ENCODE measurements around the gene SAMD11. TPM values are rescaled to one million over a fixed set of nuclear protein-coding genes. Genes with fewer than 3 reads are reported as not detected.
A peak's percentile ranks its signal among the peaks of the same experiment; 100 is the strongest.
"Not testable (repeated sequence)": the region's sequence is repeated elsewhere in the genome, so short reads cannot be mapped to it uniquely, and the experiment has no call there.

SAMD11 gene, protein sequence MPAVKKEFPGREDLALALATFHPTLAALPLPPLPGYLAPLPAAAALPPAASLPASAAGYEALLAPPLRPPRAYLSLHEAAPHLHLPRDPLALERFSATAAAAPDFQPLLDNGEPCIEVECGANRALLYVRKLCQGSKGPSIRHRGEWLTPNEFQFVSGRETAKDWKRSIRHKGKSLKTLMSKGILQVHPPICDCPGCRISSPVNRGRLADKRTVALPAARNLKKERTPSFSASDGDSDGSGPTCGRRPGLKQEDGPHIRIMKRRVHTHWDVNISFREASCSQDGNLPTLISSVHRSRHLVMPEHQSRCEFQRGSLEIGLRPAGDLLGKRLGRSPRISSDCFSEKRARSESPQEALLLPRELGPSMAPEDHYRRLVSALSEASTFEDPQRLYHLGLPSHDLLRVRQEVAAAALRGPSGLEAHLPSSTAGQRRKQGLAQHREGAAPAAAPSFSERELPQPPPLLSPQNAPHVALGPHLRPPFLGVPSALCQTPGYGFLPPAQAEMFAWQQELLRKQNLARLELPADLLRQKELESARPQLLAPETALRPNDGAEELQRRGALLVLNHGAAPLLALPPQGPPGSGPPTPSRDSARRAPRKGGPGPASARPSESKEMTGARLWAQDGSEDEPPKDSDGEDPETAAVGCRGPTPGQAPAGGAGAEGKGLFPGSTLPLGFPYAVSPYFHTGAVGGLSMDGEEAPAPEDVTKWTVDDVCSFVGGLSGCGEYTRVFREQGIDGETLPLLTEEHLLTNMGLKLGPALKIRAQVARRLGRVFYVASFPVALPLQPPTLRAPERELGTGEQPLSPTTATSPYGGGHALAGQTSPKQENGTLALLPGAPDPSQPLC
- 10 to 100 TPM in 3 of 8 experiments, 1 to 10 TPM in 4, under 1 TPM in 1; 0.29 to 30.4 (median 3.2) TPM for total RNA-seq

DNA sequence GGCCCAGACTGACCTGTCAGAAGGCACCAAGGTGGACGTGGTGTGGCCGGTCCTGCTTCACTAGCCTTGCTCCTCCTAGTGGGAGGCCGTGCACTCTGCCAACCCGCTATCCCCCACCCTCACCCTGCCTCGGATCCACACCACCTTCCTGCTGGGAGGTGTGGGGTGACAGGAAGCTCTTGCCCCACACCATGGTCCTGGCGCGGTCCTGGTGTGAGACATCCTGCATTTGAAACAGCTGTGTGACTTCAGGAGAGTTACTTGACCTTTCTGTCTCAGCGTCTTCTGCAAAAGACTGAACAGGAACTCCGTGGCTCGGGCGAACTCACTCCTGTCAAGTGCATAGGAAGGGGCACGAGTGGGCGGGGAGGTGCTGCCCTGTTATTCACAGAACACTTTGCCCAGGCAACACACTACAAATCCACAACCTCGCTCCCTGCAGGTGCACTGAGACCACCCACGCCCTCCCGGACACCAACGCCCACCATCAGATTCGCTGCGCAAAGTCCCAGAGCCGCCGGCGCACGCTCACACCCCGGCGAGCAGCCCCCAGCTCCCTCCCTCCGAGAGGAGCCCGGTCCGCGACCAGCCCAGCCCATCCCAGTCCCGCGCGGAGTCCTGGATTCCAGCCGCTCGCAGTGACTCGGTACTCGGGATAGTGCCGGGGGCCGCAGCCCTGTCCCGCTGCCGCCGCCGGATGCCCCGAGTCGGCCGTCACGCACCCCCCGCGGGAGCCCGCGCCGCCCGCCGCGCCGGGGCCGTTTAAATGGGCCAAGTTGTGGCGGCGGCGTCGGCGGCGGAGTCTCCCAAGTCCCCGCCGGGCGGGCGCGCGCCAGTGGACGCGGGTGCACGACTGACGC, at the start of gene SAMD11:
SAMD11 (plus strand) TSS at position 793 of the 860 bp plus-strand sequence. CDS start 509 bp downstream, outside the sequence.
- H3K27ac ChIP-seq = no peak within 1 kb of the TSS
- in situ Hi-C loops (cut with MboI; ENCODE audit: low pct_unique_long_range_greater_than_20kb in 2 of 9, low sequenced_read_pairs in 9 of 9, unreplicated experiment in 9 of 9) = no loop called here
- H3K4me3 ChIP-seq = peak within 1 kb of the TSS; percentile 26 to 59 (median 42)
- peak; percentile 6 to 60 (median 52) for ATAC-seq (replicated peaks in 6 of 8)
- WGBS, 10 experiments = 3 to 40% (median 11%) methylated on average over 1 to 53 of the region's 72 CpGs; no CpG with 5 or more reads in 4 of the 10 experiments
- peaks cover 60 to 63% of the 10 kb centered on the region in 2 donors for H3K4me1 ChIP-seq (replicated peaks in 1 of 2)

DNA sequence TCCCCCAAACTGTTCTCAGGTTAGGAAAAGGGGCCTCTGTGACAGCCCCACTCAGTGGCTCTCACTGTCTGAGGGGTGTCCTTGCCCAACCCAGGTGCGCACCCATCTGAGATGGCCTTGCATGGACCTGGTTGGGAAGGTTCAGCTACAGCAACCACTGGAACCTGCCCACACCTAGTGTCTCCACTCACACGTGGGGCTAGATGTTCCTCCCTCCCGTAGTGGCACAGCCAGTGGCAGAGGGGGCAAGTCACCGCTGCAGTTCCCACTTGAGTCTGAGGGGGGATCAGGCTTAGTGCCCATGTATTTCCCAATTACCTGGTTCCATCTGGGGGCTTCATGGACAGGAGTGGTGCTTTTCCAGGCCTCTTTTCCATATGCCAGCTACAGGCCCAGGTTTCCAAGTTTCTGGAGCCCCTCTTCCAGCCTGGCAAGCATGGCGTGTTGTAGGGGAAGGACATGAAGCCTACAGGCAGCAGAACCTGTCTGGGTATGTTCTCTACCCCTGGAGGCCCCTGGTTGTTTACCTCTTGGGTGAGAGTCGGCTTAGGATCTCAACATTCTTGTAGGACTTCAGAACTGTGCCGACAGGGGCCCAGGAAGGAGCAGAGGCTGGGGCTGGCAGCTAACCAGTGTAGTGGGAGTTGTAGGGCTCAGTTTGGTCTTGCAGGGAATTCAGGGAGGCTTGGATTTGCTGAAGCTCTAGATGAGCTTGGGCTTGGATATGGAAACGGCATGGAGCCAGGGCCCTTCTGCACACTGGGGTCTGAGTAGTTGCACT, 47.1 kb upstream of the SAMD11 start:
- in situ Hi-C loops (cut with MboI; ENCODE audit: low pct_unique_long_range_greater_than_20kb in 2 of 9, low sequenced_read_pairs in 9 of 9, unreplicated experiment in 9 of 9); H3K4me3 ChIP-seq; H3K27ac ChIP-seq; H3K4me1 ChIP-seq (replicated peaks in 1 of 2); ATAC-seq (replicated peaks in 6 of 8): not testable (repeated sequence)
- WGBS, 10 experiments = 33 to 80% (median 55%) methylated on average over 1 to 6 of the region's 8 CpGs; no CpG with 5 or more reads in 4 of the 10 experiments

DNA sequence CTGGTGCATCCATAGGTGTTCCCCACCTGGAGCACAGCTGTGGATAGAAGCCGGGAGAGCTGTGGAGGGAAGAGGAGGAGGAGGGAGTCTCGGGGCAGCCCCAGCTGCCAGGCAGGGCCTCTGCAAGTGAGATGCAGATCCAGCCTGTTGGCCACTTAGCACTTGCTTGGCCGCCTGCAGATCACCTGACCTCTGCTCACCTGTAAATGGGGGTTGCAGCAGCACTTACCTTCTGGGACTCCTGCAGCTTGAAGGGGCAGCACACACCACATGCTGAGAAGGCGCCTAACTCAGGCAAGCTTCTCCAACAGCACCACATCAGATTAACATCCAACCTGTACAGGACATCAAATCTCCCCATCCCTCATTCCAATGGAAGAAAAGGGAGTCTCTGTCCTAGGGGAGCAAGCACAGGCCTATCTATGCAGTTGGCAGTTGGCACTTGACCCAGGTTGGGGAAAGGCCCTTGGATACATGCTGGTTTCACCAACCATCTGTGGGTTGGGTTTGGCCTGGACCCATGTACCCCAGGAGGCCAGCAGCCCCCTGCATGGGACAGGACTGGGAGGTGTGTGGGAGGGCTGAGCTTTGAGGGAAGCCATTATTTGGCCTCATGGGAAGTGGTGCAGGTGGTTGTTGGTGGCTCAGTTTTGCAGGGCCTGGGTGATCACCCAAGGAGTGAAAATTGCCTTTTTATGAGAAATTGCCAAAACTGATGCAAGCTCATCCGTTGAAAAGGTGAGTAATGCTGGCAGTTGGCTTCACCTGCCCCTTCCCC, 46.3 kb upstream of the SAMD11 start:
- whole genome bisulfite sequencing, 10 experiments = 37 to 75% (median 49%) methylated on average over 1 to 4 of the region's 5 CpGs; no CpG with 5 or more reads in 4 of the 10 experiments
- H3K27ac ChIP-seq; ATAC-seq (replicated peaks in 6 of 8); H3K4me1 ChIP-seq (replicated peaks in 1 of 2); in situ Hi-C loops (cut with MboI; ENCODE audit: low pct_unique_long_range_greater_than_20kb in 2 of 9, low sequenced_read_pairs in 9 of 9, unreplicated experiment in 9 of 9); H3K4me3 ChIP-seq: not testable (repeated sequence)

DNA sequence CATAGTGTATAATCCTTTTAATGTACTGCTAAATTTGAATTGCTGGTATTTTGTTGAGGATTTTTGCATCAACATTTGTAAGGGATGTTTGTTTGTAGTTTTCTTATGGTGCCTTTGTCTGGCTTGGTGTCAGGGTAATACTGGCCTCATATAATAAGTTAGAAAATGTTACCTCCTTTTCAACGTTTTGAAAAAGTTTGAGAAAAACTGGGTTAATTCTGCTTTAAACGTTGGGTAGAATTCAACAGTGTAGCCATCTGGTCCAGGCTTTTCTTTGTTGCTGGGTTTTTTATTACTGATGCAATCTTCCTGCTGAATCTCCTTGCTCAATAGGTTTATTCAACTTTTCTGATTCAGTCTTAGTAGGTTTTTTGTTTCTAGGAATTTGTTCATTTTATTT, 43.2 kb upstream of the SAMD11 start:
- WGBS, 10 experiments = 0 to 35% (median 12%) methylated on average over 2 of the region's 2 CpGs; no CpG with 5 or more reads in 1 of the 10 experiments
- ATAC-seq (replicated peaks in 6 of 8); H3K4me1 ChIP-seq (replicated peaks in 1 of 2); in situ Hi-C loops (cut with MboI; ENCODE audit: low pct_unique_long_range_greater_than_20kb in 2 of 9, low sequenced_read_pairs in 9 of 9, unreplicated experiment in 9 of 9); H3K4me3 ChIP-seq; H3K27ac ChIP-seq: not testable (repeated sequence)

DNA sequence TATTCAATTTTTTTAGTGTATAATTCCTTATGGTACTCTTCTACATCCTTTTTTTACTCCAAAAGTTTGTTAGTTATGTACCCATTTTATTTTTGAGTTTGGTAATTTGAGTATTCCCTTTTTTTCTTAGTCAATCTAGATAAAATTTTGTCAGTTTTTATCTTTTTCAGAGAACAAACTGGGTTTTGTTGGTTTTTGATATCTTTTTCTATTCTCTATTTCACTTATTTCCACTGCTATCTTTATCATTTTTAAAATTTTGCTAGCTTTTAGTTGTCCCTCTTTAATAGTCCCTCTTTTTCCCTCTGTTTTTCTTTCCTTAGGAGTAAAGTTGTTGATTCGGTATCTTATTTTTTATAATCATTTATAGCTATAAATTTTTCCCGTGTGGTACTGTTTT, 42.8 kb upstream of the SAMD11 start:
- H3K4me3 ChIP-seq; H3K4me1 ChIP-seq (replicated peaks in 1 of 2); H3K27ac ChIP-seq; in situ Hi-C loops (cut with MboI; ENCODE audit: low pct_unique_long_range_greater_than_20kb in 2 of 9, low sequenced_read_pairs in 9 of 9, unreplicated experiment in 9 of 9); ATAC-seq (replicated peaks in 6 of 8): not testable (repeated sequence)
- WGBS, 10 experiments = 33 to 75% (median 64%) methylated on average over 2 of the region's 2 CpGs

DNA sequence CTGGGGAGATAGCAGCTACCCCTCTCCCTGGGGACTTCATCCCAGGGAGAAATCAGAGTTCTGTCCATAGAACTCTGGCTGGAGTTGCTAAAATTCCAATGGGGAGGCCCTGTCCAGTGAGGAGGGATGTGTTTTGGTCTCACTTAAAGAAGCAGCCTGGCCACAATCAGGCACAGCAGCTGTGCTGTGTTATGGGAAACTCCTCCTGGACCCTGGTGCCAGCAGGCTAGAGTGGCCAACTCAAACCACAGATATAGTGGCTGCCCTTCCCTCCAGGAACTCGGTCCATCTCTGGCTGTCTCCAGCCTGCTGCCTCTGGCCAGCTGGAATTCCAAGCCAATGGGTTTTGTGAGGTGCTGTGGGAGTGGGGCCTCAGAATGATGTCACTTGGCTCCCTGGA, 37.4 kb upstream of the SAMD11 start:
- Histone ChIP-seq H3K27ac (no peak overlapping the region), H3K4me3 (no peak overlapping the region), H3K4me1 (replicated peaks in 1 of 2) (no peaks in the 10 kb centered on the region)
- in situ Hi-C loops (cut with MboI; ENCODE audit: low pct_unique_long_range_greater_than_20kb in 2 of 9, low sequenced_read_pairs in 9 of 9, unreplicated experiment in 9 of 9) = no loop called here
- 20% methylated on average over 1 of the region's 1 CpG; no CpG with 5 or more reads in 9 of the 10 experiments for WGBS, 10 experiments
- ATAC-seq (replicated peaks in 6 of 8) = no peak

DNA sequence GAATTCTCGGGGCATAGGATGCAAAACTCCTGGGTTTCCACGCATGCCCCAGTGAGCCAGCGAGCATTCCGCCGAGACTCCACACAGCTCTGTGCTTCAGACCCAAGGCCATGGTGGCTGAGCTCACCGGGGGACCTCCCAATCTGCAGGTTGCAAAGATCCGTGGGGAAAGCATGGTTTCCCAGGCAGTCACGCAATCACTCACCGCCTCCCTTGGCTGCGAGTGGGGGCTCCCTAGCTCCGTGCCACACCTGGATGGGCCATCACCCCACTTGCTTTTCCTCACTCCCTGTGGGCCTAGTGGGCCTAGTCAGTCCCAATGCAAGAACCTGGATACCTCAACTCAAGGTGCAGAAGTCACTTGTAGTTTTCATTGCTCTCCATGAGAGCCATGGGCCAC, 37.0 kb upstream of the SAMD11 start:
- Histone ChIP-seq H3K27ac (no peak overlapping the region), H3K4me1 (replicated peaks in 1 of 2) (no peaks in the 10 kb centered on the region), H3K4me3 (no peak overlapping the region)
- in situ Hi-C loops (cut with MboI; ENCODE audit: low pct_unique_long_range_greater_than_20kb in 2 of 9, low sequenced_read_pairs in 9 of 9, unreplicated experiment in 9 of 9) = no loop called here
- no peak for ATAC-seq (replicated peaks in 6 of 8)
- WGBS, 10 experiments = 73 to 93% (median 80%) methylated on average over 1 to 8 of the region's 11 CpGs; no CpG with 5 or more reads in 5 of the 10 experiments

DNA sequence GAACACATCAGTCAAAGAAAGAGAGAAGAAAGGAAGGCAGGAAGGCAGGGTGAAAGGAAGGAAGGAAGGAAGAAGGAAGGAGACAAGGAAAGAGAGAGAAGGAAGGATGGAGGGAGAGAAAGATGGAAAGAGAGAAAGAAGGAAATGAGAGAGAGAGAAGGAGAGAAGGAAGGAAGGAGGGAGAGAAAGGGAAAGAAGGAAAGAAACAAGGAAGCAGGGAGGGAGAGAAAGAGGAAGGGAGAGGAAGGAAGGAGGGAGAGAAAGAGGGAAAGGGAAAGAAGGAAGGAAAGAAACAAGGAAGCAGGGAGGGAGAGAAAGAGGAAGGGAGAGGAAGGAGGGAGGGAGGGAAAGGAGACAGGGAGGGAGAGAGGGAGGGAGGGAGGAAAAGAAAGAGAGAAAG, 35.4 kb upstream of the SAMD11 start:
- Histone ChIP-seq H3K27ac (no peak overlapping the region), H3K4me3 (no peak overlapping the region), H3K4me1 (replicated peaks in 1 of 2) (no peaks in the 10 kb centered on the region)
- no peak for ATAC-seq (replicated peaks in 6 of 8)
- in situ Hi-C loops (cut with MboI; ENCODE audit: low pct_unique_long_range_greater_than_20kb in 2 of 9, low sequenced_read_pairs in 9 of 9, unreplicated experiment in 9 of 9) = no loop called here

DNA sequence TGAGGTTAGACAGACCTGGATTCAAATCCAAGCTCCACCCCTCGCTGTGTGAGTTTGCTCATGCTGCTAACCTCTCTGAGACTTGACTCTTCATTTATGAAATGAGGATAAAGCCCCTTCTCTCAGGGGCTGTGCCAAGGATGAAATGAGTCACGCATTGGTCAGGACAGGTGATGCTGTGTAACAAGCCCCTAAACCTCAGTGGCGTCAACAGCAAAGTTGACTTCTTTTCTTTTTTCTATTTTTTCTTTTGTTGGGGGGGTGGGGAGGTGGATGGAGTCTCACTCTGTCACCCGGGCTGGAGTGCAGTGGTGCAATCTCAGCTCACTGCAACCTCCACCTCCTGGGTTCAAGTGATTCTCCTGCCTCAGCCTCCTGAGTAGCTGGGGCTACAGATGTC, 33.9 kb upstream of the SAMD11 start:
- H3K4me3 ChIP-seq; in situ Hi-C loops (cut with MboI; ENCODE audit: low pct_unique_long_range_greater_than_20kb in 2 of 9, low sequenced_read_pairs in 9 of 9, unreplicated experiment in 9 of 9); H3K4me1 ChIP-seq (replicated peaks in 1 of 2); H3K27ac ChIP-seq; ATAC-seq (replicated peaks in 6 of 8): not testable (repeated sequence)
- WGBS, 10 experiments = 33 to 71% (median 67%) methylated on average over 1 to 3 of the region's 4 CpGs; no CpG with 5 or more reads in 5 of the 10 experiments

DNA sequence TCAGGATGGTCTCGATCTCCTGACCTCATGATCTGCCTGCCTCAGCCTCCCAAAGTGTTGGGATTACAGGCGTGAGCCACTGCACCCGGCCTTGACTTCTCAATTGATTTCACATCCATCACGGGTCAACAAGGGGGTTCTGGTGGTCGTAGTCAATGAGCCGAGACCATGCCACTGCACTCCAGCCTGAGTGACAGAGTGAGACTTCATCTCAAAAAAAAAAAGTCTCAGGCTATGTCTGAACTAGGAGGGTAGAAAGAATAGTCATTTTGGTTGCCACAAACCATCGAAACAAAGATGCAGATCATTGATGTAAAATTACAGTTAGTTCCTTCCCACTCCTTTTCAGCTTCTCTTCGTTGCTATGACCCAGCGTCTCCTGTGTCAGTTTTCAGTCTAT, 33.5 kb upstream of the SAMD11 start:
- in situ Hi-C loops (cut with MboI; ENCODE audit: low pct_unique_long_range_greater_than_20kb in 2 of 9, low sequenced_read_pairs in 9 of 9, unreplicated experiment in 9 of 9); ATAC-seq (replicated peaks in 6 of 8); H3K4me3 ChIP-seq; H3K27ac ChIP-seq; H3K4me1 ChIP-seq (replicated peaks in 1 of 2): not testable (repeated sequence)
- WGBS, 10 experiments = 48 to 80% (median 64%) methylated on average over 1 to 9 of the region's 9 CpGs; no CpG with 5 or more reads in 5 of the 10 experiments

DNA sequence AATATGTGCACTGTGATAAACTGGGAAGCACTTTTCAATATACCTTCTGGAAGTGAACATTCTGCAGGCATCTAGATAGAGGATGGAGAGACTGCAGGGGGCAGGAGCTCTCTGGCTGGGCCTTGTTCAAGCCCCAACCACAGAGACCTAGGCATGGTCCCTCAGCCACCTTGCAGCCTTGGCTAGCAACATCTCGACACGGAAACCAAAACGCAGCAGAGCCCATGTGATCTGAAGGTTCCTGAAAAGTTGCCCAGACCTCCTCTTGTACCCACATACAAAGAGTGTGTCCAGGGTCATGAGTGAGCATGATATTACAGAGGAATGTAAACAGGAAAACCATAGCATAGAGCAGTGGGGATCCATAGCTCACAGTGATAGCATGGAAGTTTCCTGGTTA, 33.1 kb upstream of the SAMD11 start:
- no peak for ATAC-seq (replicated peaks in 6 of 8)
- H3K4me3 ChIP-seq = no peak overlapping the region
- no peaks in the 10 kb centered on the region for H3K4me1 ChIP-seq (replicated peaks in 1 of 2)
- in situ Hi-C loops (cut with MboI; ENCODE audit: low pct_unique_long_range_greater_than_20kb in 2 of 9, low sequenced_read_pairs in 9 of 9, unreplicated experiment in 9 of 9) = no loop called here
- 42 to 90% (median 79%) methylated on average over 2 to 3 of the region's 3 CpGs; no CpG with 5 or more reads in 7 of the 10 experiments for WGBS, 10 experiments
- no peak overlapping the region for H3K27ac ChIP-seq

Data from motor neuron (in vitro differentiated cells).